ENCODE measurements around the gene RLN3. TPM values are rescaled to one million over a fixed set of nuclear protein-coding genes. Genes with fewer than 3 reads are reported as not detected.
A peak's percentile ranks its signal among the peaks of the same experiment; 100 is the strongest.

Gene RLN3
- total and polyA plus RNA-seq, 2 experiments from 2014 or later: not detected

GRCh38 chr19:14055396-14055795 is 27.4 kb downstream of the RLN3 start:
- no peak for DNase-seq
- Histone ChIP-seq H3K9ac (no peak overlapping the region), H3F3A (ENCODE audit: insufficient read depth) (no peaks in the 10 kb centered on the region), H3K27me3 (replicated peaks; ENCODE audit: insufficient read depth) (peaks cover 12% of the 10 kb centered on the region; the same call in 1 of the 2 replicates), H3K9me3 (ENCODE audit: low read depth) (no peaks in the 10 kb centered on the region), H3K36me3 (ENCODE audit: low read depth) (no peaks in the 10 kb centered on the region), H2AFZ (no peak overlapping the region), H3K4me1 (ENCODE audit: insufficient read depth) (no peaks in the 10 kb centered on the region), H3K27ac (no peak overlapping the region), H4K20me1 (ENCODE audit: insufficient read depth) (no peaks in the 10 kb centered on the region), H3K4me3 (no peak overlapping the region), H3K9me2 (ENCODE audit: insufficient read depth) (no peaks in the 10 kb centered on the region), H3K79me2 (ENCODE audit: insufficient read depth) (no peaks in the 10 kb centered on the region), H3K4me2 (ENCODE audit: unreplicated experiment) (no peak overlapping the region)
- in situ Hi-C loops (cut with MboI): no loop called here
- WGBS, 2 experiments (ENCODE audit: low coverage in 1 of 2, low lambda C conversion rate in 2 of 2, missing lambda C conversion rate in 2 of 2): 94 to 100% methylated on average over 3 of the region's 3 CpGs
- TF ChIP-seq EZH2 (IDR thresholded peaks at IDR 0.05; ENCODE audit: insufficient read depth, poor library complexity, severe bottlenecking) (no peak), EZH2phosphoT487 (IDR thresholded peaks at IDR 0.05; ENCODE audit: insufficient read depth, low read depth) (no peak)

GRCh38 chr19:14056069-14056666 is 28.2 kb downstream of the RLN3 start:
- Histone ChIP-seq H3K9ac (no peak overlapping the region), H3K4me1 (ENCODE audit: insufficient read depth) (no peaks in the 10 kb centered on the region), H3K9me2 (ENCODE audit: insufficient read depth) (no peaks in the 10 kb centered on the region), H3K36me3 (ENCODE audit: low read depth) (no peaks in the 10 kb centered on the region), H3K4me3 (no peak overlapping the region), H3K9me3 (ENCODE audit: low read depth) (no peaks in the 10 kb centered on the region), H3K4me2 (ENCODE audit: unreplicated experiment) (no peak overlapping the region), H3F3A (ENCODE audit: insufficient read depth) (no peaks in the 10 kb centered on the region), H3K79me2 (ENCODE audit: insufficient read depth) (no peaks in the 10 kb centered on the region), H3K27me3 (replicated peaks; ENCODE audit: insufficient read depth) (peaks cover 12% of the 10 kb centered on the region; the same call in 1 of the 2 replicates), H3K27ac (no peak overlapping the region), H4K20me1 (ENCODE audit: insufficient read depth) (no peaks in the 10 kb centered on the region), H2AFZ (no peak overlapping the region)
- TF ChIP-seq EZH2phosphoT487 (IDR thresholded peaks at IDR 0.05; ENCODE audit: insufficient read depth, low read depth): no peak
- TF ChIP-seq EZH2 (IDR thresholded peaks at IDR 0.05; ENCODE audit: insufficient read depth, poor library complexity, severe bottlenecking): no peak
- in situ Hi-C loops (cut with MboI): no loop called here
- 83 to 90% methylated on average over 10 of the region's 10 CpGs for WGBS, 2 experiments (ENCODE audit: low coverage in 1 of 2, low lambda C conversion rate in 2 of 2, missing lambda C conversion rate in 2 of 2)
- no peak for DNase-seq

- DNase-seq: no peak
- Histone ChIP-seq H3K4me2 (ENCODE audit: unreplicated experiment) (peak overlapping the region; percentile 31), H3K9ac (no peak overlapping the region), H4K20me1 (ENCODE audit: insufficient read depth) (no peaks in the 10 kb centered on the region), H3K9me2 (ENCODE audit: insufficient read depth) (no peaks in the 10 kb centered on the region), H3K27ac (no peak overlapping the region), H3F3A (ENCODE audit: insufficient read depth) (no peaks in the 10 kb centered on the region), H3K79me2 (ENCODE audit: insufficient read depth) (no peaks in the 10 kb centered on the region), H3K27me3 (replicated peaks; ENCODE audit: insufficient read depth) (peaks cover 12% of the 10 kb centered on the region; the same call in 1 of the 2 replicates), H3K36me3 (ENCODE audit: low read depth) (no peaks in the 10 kb centered on the region), H2AFZ (peak overlapping the region; percentile 39; the same call in 1 of the 2 replicates), H3K4me3 (peak overlapping the region; percentile 65), H3K9me3 (ENCODE audit: low read depth) (no peaks in the 10 kb centered on the region), H3K4me1 (ENCODE audit: insufficient read depth) (no peaks in the 10 kb centered on the region)
- no peak for TF ChIP-seq EZH2phosphoT487 (IDR thresholded peaks at IDR 0.05; ENCODE audit: insufficient read depth, low read depth)
- TF ChIP-seq EZH2 (IDR thresholded peaks at IDR 0.05; ENCODE audit: insufficient read depth, poor library complexity, severe bottlenecking): no peak
- 27 to 46% methylated on average over 10 to 18 of the region's 19 CpGs for WGBS, 2 experiments (ENCODE audit: low coverage in 1 of 2, low lambda C conversion rate in 2 of 2, missing lambda C conversion rate in 2 of 2)
- in situ Hi-C loops (cut with MboI): no loop called here
Observed at GRCh38 chr19:14056741-14057356, 28.9 kb downstream of the RLN3 start.

- H3K9me3 ChIP-seq (ENCODE audit: low read depth): no peaks in the 10 kb centered on the region
- 20 to 24% methylated on average over 12 to 17 of the region's 17 CpGs for WGBS, 2 experiments (ENCODE audit: low coverage in 1 of 2, low lambda C conversion rate in 2 of 2, missing lambda C conversion rate in 2 of 2)
- no peak for DNase-seq
- no peak overlapping the region for H3K27ac ChIP-seq
- H3F3A ChIP-seq (ENCODE audit: insufficient read depth): no peaks in the 10 kb centered on the region
- H3K4me1 ChIP-seq (ENCODE audit: insufficient read depth): no peaks in the 10 kb centered on the region
- H3K4me3 ChIP-seq: peak overlapping the region; percentile 65
- TF ChIP-seq EZH2phosphoT487 (IDR thresholded peaks at IDR 0.05; ENCODE audit: insufficient read depth, low read depth): no peak
- TF ChIP-seq EZH2 (IDR thresholded peaks at IDR 0.05; ENCODE audit: insufficient read depth, poor library complexity, severe bottlenecking): no peak
- H2AFZ ChIP-seq: peak overlapping the region; percentile 76; the same call in 1 of the 2 replicates
- no peaks in the 10 kb centered on the region for H3K79me2 ChIP-seq (ENCODE audit: insufficient read depth)
- no peaks in the 10 kb centered on the region for H3K9me2 ChIP-seq (ENCODE audit: insufficient read depth)
- H3K4me2 ChIP-seq (ENCODE audit: unreplicated experiment): peak overlapping the region; percentile 65
- no peak overlapping the region for H3K9ac ChIP-seq
- peaks cover 12% of the 10 kb centered on the region; the same call in 1 of the 2 replicates for H3K27me3 ChIP-seq (replicated peaks; ENCODE audit: insufficient read depth)
- H3K36me3 ChIP-seq (ENCODE audit: low read depth): no peaks in the 10 kb centered on the region
- in situ Hi-C loops (cut with MboI): no loop called here
- no peaks in the 10 kb centered on the region for H4K20me1 ChIP-seq (ENCODE audit: insufficient read depth)
Observed at GRCh38 chr19:14058182-14059092, 30.5 kb downstream of the RLN3 start.
